Measurements from ENCODE around the gene EXOC7. TPM values are rescaled to one million over a fixed set of nuclear protein-coding genes. Genes with fewer than 3 reads are reported as not detected.

EXOC7 gene
- total RNA-seq, 4 donors from 2014 or later: 34.7 to 118 (median 109) TPM

DNA sequence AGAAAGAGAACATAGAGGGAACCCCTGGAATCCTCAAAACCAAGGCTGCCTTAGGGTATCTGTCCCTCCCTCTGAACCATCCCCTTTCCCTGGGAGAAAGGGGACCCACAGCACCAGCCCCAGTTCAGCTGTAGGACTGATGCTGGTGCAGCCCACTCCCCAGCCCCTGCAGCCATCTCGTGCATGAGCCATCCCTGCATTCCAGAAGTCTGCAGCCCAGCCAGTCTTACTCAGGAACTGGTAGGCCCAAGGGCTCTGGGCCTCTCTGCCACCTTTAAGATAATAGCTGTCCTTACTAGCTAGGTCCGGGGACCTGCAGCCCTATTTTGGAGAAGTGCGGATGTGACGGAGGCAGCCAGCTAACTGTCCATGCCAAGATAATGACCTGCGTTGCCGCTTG, 70.4 kb downstream of the EXOC7 start:
- TF ChIP-seq POLR2A (IDR thresholded peaks at IDR 0.05): no peak
- TF ChIP-seq, protein P1, sequence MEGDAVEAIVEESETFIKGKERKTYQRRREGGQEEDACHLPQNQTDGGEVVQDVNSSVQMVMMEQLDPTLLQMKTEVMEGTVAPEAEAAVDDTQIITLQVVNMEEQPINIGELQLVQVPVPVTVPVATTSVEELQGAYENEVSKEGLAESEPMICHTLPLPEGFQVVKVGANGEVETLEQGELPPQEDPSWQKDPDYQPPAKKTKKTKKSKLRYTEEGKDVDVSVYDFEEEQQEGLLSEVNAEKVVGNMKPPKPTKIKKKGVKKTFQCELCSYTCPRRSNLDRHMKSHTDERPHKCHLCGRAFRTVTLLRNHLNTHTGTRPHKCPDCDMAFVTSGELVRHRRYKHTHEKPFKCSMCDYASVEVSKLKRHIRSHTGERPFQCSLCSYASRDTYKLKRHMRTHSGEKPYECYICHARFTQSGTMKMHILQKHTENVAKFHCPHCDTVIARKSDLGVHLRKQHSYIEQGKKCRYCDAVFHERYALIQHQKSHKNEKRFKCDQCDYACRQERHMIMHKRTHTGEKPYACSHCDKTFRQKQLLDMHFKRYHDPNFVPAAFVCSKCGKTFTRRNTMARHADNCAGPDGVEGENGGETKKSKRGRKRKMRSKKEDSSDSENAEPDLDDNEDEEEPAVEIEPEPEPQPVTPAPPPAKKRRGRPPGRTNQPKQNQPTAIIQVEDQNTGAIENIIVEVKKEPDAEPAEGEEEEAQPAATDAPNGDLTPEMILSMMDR (IDR thresholded peaks at IDR 0.05): no peak
- Histone ChIP-seq H3K27ac (no peak overlapping the region), H3K36me3 (no peaks in the 10 kb centered on the region), H3K4me1 (no peaks in the 10 kb centered on the region), H3K27me3 (no peaks in the 10 kb centered on the region), H3K4me3 (no peak overlapping the region), H3K9me3 (no peaks in the 10 kb centered on the region)
- no peak for DNase-seq
- intact Hi-C loops (cut with DNase I; ENCODE audit: low total_unique reads): no loop called here

- Histone ChIP-seq H3K27ac (no peak overlapping the region), H3K36me3 (no peaks in the 10 kb centered on the region), H3K27me3 (no peaks in the 10 kb centered on the region), H3K9me3 (no peaks in the 10 kb centered on the region), H3K4me3 (no peak overlapping the region), H3K4me1 (no peaks in the 10 kb centered on the region)
- intact Hi-C loops (cut with DNase I; ENCODE audit: low total_unique reads): no loop called here
- DNase-seq: no peak
- TF ChIP-seq, protein P1 (IDR thresholded peaks at IDR 0.05): no peak
- no peak for TF ChIP-seq POLR2A (IDR thresholded peaks at IDR 0.05)
Observed at GRCh38 chr17:76032780-76033108, 70.8 kb downstream of the EXOC7 start.

- TF ChIP-seq, protein P1 (IDR thresholded peaks at IDR 0.05): no peak
- Histone ChIP-seq H3K27me3 (no peaks in the 10 kb centered on the region), H3K27ac (no peak overlapping the region), H3K4me3 (no peak overlapping the region), H3K4me1 (no peaks in the 10 kb centered on the region), H3K9me3 (no peaks in the 10 kb centered on the region), H3K36me3 (no peaks in the 10 kb centered on the region)
- intact Hi-C loops (cut with DNase I; ENCODE audit: low total_unique reads): no loop called here
- DNase-seq: no peak
Observed at GRCh38 chr17:76032073-76032779, 71.4 kb downstream of the EXOC7 start.

Small RNAs within 50 kb of the gene (microRNA-seq; reads per million reads assigned to microRNA genes)
- not detected for gene MIR6868 (ENCODE audit: borderline microRNAs expressed, borderline replicate concordance)

Small RNAs within 50 kb of the gene (small RNA-seq; reads per million reads assigned to genes)
- not detected for gene MIR6868

Other genes starting within 250 kb of the EXOC7 start
- 100 to 1,000 TPM in 1 of 4 donors, 10 to 100 TPM in 3; 19.7 to 115 (median 34.5) TPM for gene WBP2, start 248.5 kb downstream of the EXOC7 start, total RNA-seq
- 10 to 100 TPM in 3 of 4 donors, 1 to 10 TPM in 1; 6.8 to 70.1 (median 19.0) TPM for gene TRIM47, start 225.2 kb downstream of the EXOC7 start, total RNA-seq
- 10 to 100 TPM; 20.0 to 36.9 (median 30.1) TPM for gene TRIM65, start 206.8 kb downstream of the EXOC7 start, total RNA-seq
- gene MRPL38, start 198.9 kb downstream of the EXOC7 start, total RNA-seq: 10 to 100 TPM; 32.3 to 99.8 (median 47.8) TPM
- 10 to 100 TPM; 11.0 to 16.5 (median 14.2) TPM for gene FBF1, start 162.7 kb downstream of the EXOC7 start, total RNA-seq
- 10 to 100 TPM; 11.2 to 70.0 (median 42.0) TPM for gene ACOX1, start 124.6 kb downstream of the EXOC7 start, total RNA-seq
- 10 to 100 TPM in 3 of 4 donors, 1 to 10 TPM in 1; 3.1 to 17.2 (median 15.0) TPM for gene TEN1, start 124.5 kb downstream of the EXOC7 start, total RNA-seq
- gene CDK3, start 102.9 kb downstream of the EXOC7 start, total RNA-seq: 10 to 100 TPM in 1 of 4 donors, 1 to 10 TPM in 2, not detected in 1; 8.5 to 10.8 (median 9.6) TPM
- gene EVPL, start 76.5 kb downstream of the EXOC7 start, total RNA-seq: 1 to 10 TPM in 3 of 4 donors, under 1 TPM in 1; 0.59 to 3.7 (median 2.8) TPM
- 100 to 1,000 TPM in 1 of 4 donors, 10 to 100 TPM in 3; 25.1 to 117 (median 65.0) TPM for gene SRP68, start 31.3 kb downstream of the EXOC7 start, total RNA-seq
- not detected for gene GALR2, start 29.0 kb downstream of the EXOC7 start, total RNA-seq
- gene ZACN, start 24.6 kb downstream of the EXOC7 start, total RNA-seq: not detected
- 10 to 100 TPM in 1 of 4 donors, 1 to 10 TPM in 1, under 1 TPM in 2; 0.51 to 14.0 (median 1.0) TPM for gene FOXJ1, start 37.5 kb upstream of the EXOC7 start, total RNA-seq
- 1 to 10 TPM in 3 of 4 donors, under 1 TPM in 1; 0.77 to 5.7 (median 1.7) TPM for gene RNF157, start 136.7 kb upstream of the EXOC7 start, total RNA-seq
- gene UBALD2, start 161.6 kb upstream of the EXOC7 start, total RNA-seq: 10 to 100 TPM in 2 of 4 donors, 1 to 10 TPM in 2; 2.0 to 17.4 (median 9.2) TPM
- 1 to 10 TPM in 3 of 4 donors, under 1 TPM in 1; under 0.01 to 7.2 (median 4.4) TPM for gene QRICH2, start 204.5 kb upstream of the EXOC7 start, total RNA-seq